Measurements from ENCODE around the gene NSUN7. TPM values are rescaled to one million over a fixed set of nuclear protein-coding genes. Genes with fewer than 3 reads are reported as not detected.

NSUN7 gene
- total RNA-seq, 4 donors from 2014 or later: 2.1 to 4.2 (median 2.7) TPM

DNA sequence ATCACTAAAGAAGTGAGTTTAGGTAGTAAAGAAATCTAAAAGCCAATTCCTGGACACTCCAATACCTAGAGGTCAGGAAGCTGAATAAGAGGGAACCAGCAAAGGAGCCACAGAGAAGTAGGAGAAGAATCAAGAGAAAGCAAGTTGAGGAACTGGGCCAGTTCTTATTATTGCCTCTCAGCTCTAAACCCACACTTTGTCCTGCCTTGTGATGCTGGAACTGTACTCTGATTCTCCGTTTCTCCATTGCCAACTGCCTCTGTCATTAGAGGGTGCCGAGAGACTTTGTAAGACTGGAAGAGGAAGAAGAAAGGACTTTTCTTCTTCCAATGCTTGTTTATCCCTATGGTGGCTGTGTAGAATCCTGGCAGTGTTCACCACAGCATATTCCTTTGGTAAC, 38.6 kb downstream of the NSUN7 start:
- 71 to 85% methylated on average over 2 of the region's 2 CpGs for WGBS, 2 donors
- Histone ChIP-seq H3K27me3 (no peaks in the 10 kb centered on the region), H3K27ac (peak overlapping the region in 1 of 4 donors; percentile 4), H3K36me3 (no peaks in the 10 kb centered on the region), H3K4me3 (no peak overlapping the region), H3K4me1 (no peaks in the 10 kb centered on the region), H3K9me3 (no peaks in the 10 kb centered on the region)
- TF ChIP-seq POLR2A (IDR thresholded peaks at IDR 0.05): no peak
- TF ChIP-seq, protein P1, sequence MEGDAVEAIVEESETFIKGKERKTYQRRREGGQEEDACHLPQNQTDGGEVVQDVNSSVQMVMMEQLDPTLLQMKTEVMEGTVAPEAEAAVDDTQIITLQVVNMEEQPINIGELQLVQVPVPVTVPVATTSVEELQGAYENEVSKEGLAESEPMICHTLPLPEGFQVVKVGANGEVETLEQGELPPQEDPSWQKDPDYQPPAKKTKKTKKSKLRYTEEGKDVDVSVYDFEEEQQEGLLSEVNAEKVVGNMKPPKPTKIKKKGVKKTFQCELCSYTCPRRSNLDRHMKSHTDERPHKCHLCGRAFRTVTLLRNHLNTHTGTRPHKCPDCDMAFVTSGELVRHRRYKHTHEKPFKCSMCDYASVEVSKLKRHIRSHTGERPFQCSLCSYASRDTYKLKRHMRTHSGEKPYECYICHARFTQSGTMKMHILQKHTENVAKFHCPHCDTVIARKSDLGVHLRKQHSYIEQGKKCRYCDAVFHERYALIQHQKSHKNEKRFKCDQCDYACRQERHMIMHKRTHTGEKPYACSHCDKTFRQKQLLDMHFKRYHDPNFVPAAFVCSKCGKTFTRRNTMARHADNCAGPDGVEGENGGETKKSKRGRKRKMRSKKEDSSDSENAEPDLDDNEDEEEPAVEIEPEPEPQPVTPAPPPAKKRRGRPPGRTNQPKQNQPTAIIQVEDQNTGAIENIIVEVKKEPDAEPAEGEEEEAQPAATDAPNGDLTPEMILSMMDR (IDR thresholded peaks at IDR 0.05): no peak
- intact Hi-C loops (cut with DNase I): no loop called here
- no peak for DNase-seq

DNA sequence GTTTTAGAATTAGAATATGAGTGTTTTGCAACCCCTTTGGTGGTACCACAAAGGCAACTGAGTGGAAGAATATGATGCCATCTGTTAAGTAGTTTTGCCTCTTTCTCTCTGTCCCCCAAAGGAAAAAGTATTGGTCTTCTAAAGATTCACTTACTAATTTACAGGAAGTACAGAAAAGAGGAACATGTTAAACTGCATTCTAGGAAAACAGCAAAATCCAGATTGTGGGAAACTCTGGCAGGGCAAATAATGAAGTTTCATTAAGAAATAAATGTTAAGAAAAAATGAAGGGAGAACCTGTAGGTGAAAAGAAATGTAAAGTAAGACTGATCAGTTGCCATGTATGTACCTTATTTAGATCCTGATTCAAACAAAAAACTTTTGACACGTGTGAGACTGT, 39.3 kb downstream of the NSUN7 start:
- WGBS, 2 donors: 48 to 82% methylated on average over 1 of the region's 1 CpG
- peak overlapping the region in 1 of 4 donors; percentile 4 for H3K27ac ChIP-seq
- no peak for DNase-seq

DNA sequence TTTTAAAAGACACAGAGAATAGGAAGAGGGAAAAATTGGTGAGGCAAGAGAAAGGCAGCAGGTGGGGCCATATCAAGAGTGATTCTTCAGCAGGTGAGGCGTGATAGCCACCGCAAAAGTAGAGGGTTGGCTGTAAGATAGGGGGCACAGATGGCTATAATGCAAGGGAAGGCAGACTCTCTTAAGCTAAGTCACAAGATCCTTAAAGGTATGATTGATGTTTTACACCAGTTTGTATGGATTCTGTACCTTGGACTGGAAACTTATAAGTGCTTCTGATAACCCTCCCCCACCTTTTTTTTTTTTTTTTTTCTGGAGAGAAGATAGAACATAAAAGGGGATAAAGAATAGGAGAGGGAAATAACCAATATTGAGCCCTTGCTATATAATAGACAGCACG, 40.0 kb downstream of the NSUN7 start:
- DNase-seq: no peak
- no peak for TF ChIP-seq POLR2A (IDR thresholded peaks at IDR 0.05)
- TF ChIP-seq, protein P1 (IDR thresholded peaks at IDR 0.05): no peak
- no peak overlapping the region for H3K4me3 ChIP-seq
- no peaks in the 10 kb centered on the region for H3K9me3 ChIP-seq
- H3K36me3 ChIP-seq: no peaks in the 10 kb centered on the region
- 93 to 96% methylated on average over 3 of the region's 3 CpGs for WGBS, 2 donors
- no peak overlapping the region for H3K27ac ChIP-seq
- H3K27me3 ChIP-seq: no peaks in the 10 kb centered on the region
- intact Hi-C loops (cut with DNase I): no loop called here
- H3K4me1 ChIP-seq: no peaks in the 10 kb centered on the region

More for the DNA sequence above, 39.3 kb downstream of the NSUN7 start:
- intact Hi-C loops (cut with DNase I): no loop called here
- Histone ChIP-seq H3K9me3 (no peaks in the 10 kb centered on the region), H3K4me1 (no peaks in the 10 kb centered on the region), H3K4me3 (no peak overlapping the region), H3K27me3 (no peaks in the 10 kb centered on the region), H3K36me3 (no peaks in the 10 kb centered on the region)
- no peak for TF ChIP-seq POLR2A (IDR thresholded peaks at IDR 0.05)
- TF ChIP-seq, protein P1 (IDR thresholded peaks at IDR 0.05): no peak

DNA sequence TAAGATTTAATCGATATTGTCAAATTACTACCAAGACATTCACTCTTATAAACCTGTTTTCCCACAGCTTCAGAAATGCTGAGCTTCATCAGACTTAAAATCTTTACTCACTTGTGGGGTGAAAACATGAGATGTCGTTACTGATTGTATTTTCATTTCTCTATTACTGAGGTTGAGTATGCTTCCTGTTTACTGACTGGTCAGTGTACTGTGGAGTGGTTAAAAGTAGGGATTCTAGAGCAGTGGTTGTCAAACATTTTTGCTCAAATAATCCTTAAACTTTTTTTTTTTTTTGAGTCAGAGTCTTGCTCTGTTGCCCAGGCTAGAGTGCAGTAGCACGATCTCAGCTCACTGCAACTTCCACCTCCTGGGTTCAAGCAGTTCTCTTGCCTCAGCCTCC, 50.3 kb downstream of the NSUN7 start:
- no peaks in the 10 kb centered on the region for H3K27me3 ChIP-seq
- H3K9me3 ChIP-seq: no peaks in the 10 kb centered on the region
- H3K4me3 ChIP-seq: no peak overlapping the region
- no peaks in the 10 kb centered on the region for H3K4me1 ChIP-seq
- H3K36me3 ChIP-seq: no peaks in the 10 kb centered on the region
- DNase-seq: no peak
- 73 to 81% methylated on average over 3 of the region's 3 CpGs for WGBS, 2 donors
- no peak for TF ChIP-seq POLR2A (IDR thresholded peaks at IDR 0.05)
- TF ChIP-seq, protein P1 (IDR thresholded peaks at IDR 0.05): no peak
- intact Hi-C loops (cut with DNase I): no loop called here
- H3K27ac ChIP-seq: no peak overlapping the region

DNA sequence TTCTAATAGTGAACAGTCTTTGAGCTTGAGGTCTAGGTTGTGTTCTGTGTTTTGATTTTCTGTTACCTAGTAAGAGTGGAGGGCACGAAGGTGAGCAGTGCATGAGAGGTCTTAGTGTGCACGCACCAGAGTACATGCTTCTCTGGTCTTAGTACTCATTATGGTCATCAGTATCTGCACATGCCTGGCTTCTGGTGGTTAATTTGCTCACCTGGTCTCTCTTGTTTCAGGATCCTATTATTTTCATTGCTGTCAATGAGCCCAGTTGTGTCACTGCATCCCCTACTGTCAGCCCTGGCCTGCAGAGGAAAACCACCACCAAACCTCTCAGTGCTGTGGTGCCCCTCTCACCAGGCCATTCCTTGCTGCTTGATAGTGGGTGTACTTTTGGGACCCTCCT, 54.8 kb downstream of the NSUN7 start:
- Histone ChIP-seq H3K36me3 (no peaks in the 10 kb centered on the region), H3K9me3 (no peaks in the 10 kb centered on the region), H3K4me3 (no peak overlapping the region), H3K27ac (no peak overlapping the region), H3K27me3 (no peaks in the 10 kb centered on the region), H3K4me1 (peaks cover 0 to 7% (median 0%) of the 10 kb centered on the region in 3 donors)
- TF ChIP-seq, protein P1 (IDR thresholded peaks at IDR 0.05): no peak
- TF ChIP-seq POLR2A (IDR thresholded peaks at IDR 0.05): no peak
- 95 to 97% methylated on average over 2 of the region's 2 CpGs for WGBS, 2 donors
- no peak for DNase-seq
- intact Hi-C loops (cut with DNase I): no loop called here
